GM19238 (cell line): Measurements from ENCODE around the gene NLGN4X.

Experiments
- DNase-seq: peaks from one replicate; pipeline ENCODE4 v3.0.0; 2011; ENCODE audit warnings: low spot score; ENCODE audit not compliant: insufficient read length

NLGN4X gene

GRCh38 chrX:6159468-6159867 lies 69.2 kb downstream of the NLGN4X start:
- no peak for DNase-seq

- no peak for DNase-seq
Observed at GRCh38 chrX:6151971-6152370, 76.7 kb downstream of the NLGN4X start.

- DNase-seq, result no peak
Observed at GRCh38 chrX:6149060-6149872, 79.4 kb downstream of the NLGN4X start.

GRCh38 chrX:6134255-6134654 lies 94.4 kb downstream of the NLGN4X start:
- DNase-seq, result no peak

- DNase-seq, result no peak
Observed at GRCh38 chrX:6132970-6133369, 95.7 kb downstream of the NLGN4X start.

GRCh38 chrX:6131287-6131686 lies 97.4 kb downstream of the NLGN4X start:
- no peak for DNase-seq

- DNase-seq, result no peak
Observed at GRCh38 chrX:6129195-6129594, 99.5 kb downstream of the NLGN4X start.

GRCh38 chrX:6120329-6120728 lies 108.3 kb downstream of the NLGN4X start:
- DNase-seq, result no peak

- DNase-seq, result no peak
Observed at GRCh38 chrX:6095469-6095868, 133.2 kb downstream of the NLGN4X start.

- DNase-seq, result no peak
Observed at GRCh38 chrX:6074532-6074931, 154.1 kb downstream of the NLGN4X start.

GRCh38 chrX:6071731-6072130 lies 156.9 kb downstream of the NLGN4X start:
- DNase-seq, result no peak

GRCh38 chrX:6067600-6067999 lies 161.1 kb downstream of the NLGN4X start:
- no peak for DNase-seq

GRCh38 chrX:6053141-6053540 lies 175.5 kb downstream of the NLGN4X start:
- DNase-seq, result no peak

- no peak for DNase-seq
Observed at GRCh38 chrX:6052111-6052745, 176.4 kb downstream of the NLGN4X start.

- DNase-seq, result no peak
Observed at GRCh38 chrX:6049132-6049531, 179.5 kb downstream of the NLGN4X start.

- DNase-seq, result no peak
Observed at GRCh38 chrX:6041630-6042029, 187.0 kb downstream of the NLGN4X start.

GRCh38 chrX:6029014-6029413 lies 199.7 kb downstream of the NLGN4X start:
- DNase-seq, result no peak

- DNase-seq, result no peak
Observed at GRCh38 chrX:6026980-6027379, 201.7 kb downstream of the NLGN4X start.

GRCh38 chrX:6026429-6026828 lies 202.2 kb downstream of the NLGN4X start:
- DNase-seq, result no peak

GRCh38 chrX:6024204-6024603 lies 204.5 kb downstream of the NLGN4X start:
- DNase-seq, result no peak

GRCh38 chrX:6021316-6022091 lies 207.2 kb downstream of the NLGN4X start:
- DNase-seq, result peak; percentile 2

- no peak for DNase-seq
Observed at GRCh38 chrX:6019076-6019475, 209.6 kb downstream of the NLGN4X start.
